Pulmonary artery endothelial cell (primary cell): ENCODE results near the gene LPP. TPM values are rescaled to one million over a fixed set of nuclear protein-coding genes. Genes with fewer than 3 reads are reported as not detected.

Source experiments
- DNase-seq: peaks from one replicate; pipeline ENCODE4 v3.0.0-alpha.2; 2011; ENCODE audit warnings: low read depth, low spot score
- total RNA-seq: library from RNA; depleted of rRNA; stranded (reverse); fragments of >200 nt; gene quantifications from 2 replicates; pipeline ENCODE4 v1.2.3, GENCODE V29; 2014

Gene LPP
- total RNA-seq, 1 donor from 2014 or later = 31.5 TPM

DNA sequence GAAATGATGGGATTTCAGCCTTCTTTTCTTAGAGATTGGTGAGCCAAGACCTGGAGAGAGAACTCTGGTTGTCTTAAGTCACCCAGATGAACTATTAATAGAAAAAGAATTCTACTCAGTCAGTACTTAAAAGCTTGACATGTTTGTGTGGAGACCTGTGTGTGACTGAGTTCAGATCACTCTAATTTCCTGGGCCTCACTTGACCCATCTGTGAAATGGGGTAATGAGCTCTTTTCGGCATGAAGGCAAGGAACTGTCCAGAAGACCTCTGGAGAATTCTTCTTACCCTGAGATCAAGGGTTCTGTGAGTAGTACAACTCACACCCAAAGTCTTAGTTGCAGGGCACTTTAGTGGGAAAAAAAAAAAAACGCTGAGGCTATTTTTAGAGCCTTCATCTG lies 92.9 kb downstream of the LPP start:
- DNase-seq = no peak

DNA sequence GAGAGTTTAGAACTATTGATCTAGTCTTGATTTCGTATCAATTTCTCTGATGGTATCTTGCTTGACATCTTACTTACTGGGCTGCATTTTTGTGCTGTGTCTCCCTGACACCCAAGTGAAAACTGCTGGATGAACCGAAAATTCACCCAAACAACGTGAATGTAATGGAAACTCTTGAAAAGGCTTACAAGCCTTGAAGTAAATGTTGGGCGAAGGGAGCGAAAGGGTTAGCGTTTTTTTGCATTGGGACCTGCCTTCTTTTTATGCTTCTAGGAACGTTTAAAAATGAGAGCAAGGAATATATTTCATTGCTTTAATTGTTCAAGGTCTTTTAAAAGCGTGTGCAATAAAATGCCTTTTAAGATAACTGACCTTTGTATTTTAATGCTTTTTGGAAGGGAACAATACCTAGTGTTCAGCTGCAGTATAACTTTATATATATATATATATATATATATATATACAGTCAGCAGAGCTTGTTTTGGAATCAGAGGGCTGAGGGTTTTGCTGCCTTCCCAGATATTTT lies 94.1 kb downstream of the LPP start:
- DNase-seq = no peak

DNA sequence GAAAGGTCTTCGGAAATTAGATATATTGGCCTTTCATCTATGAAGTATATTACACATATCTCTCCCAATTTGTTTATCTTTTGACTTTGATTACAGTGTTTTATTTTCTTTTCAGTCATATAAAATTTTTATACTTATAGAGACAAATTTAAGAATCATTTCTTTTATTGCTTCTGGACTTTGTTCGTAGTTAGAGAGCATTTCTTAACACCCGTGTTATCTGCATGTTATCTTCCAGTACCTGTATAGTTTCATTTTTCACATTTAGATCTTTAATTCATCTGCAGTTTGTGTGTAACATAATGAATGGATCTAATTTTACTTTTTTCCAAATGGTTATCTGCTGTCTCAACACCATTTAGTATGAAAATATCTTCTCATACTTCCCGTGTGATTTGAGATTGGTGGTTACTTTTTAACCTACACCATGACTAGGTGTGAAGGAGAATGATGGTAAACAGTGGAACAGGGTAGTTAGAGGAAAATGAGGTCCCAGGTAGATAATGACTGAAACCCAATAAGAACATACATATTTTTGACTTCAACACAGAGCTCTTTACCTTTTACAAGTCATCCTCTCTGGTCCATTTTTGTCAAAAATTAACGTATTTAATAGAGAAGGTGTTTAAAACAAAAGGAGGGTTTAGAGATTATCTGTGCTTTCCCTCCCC lies 99.3 kb downstream of the LPP start:
- DNase-seq = no peak

DNA sequence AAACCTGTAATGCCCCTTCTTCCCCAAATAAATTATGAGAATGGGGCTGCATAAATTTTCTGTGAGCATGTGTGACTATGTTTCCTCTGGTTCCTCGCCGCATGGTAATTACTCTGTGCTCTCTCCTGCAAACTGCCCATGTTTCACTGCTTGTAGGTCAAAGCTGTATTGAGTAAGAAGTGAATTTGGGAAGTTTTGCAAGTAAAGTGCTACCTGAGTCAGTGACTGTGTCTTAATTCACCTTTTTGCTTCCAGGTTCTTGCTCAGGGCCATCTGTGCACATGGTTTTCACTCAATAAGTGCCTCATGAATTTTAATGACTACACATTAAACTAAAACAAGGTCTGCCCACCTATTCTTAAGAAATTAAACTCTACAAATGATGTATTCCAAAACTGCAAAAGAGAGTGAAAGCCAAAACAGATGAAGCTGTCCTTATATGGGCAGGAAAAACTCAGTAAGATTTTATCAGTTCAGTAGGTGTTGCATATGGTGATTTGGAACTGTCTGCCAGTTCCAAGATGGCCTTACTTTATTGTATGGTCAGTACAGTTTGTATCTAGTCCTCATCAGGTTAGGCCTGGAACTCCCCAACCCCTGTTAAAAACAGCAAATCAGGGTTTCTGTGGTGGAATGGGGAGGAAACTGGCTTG lies 100.0 kb downstream of the LPP start:
- no peak for DNase-seq

DNA sequence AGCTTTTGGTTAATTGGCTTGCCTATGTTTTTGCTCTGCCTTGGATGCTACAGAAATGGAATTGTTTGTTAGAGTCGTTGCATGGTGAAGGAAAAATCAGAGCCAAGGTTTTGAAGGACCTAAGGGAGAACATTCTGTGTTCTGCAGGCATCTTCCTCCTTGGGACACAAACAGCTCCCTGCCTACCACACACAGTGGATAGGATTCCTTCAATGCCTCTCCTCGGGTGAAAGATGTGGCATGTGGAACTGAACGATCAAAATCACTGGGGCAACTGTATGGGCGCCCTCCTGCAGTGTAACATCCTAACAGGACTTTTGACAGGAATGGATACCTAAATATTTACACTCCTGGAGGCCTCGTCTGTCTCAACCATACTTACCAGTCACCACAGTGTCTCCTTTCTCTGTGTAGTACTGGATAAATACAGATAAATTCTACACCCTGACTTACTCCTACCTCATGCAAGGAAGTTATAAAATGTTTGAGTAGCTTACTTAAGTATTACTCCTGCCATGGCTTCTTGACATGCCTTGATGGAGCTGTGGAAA lies 100.6 kb downstream of the LPP start:
- DNase-seq = no peak

DNA sequence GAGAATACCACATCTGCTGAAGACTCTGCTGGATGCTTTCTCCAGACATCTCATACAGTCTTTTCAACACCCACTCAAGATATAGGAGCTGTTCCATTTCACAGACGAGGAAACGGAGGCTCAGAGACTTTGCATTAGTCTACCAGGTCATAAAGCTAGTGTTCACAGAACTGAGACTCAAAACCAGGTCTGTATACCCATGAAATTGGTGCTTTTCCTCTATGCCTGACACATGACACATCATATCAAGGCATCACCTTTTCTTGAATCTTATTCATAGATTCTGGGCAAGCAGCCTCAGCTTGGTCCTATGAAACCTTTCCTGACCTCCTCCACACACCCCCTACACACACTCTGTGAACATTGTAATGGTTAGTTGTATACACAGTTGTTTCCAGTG lies 101.2 kb downstream of the LPP start:
- no peak for DNase-seq

DNA sequence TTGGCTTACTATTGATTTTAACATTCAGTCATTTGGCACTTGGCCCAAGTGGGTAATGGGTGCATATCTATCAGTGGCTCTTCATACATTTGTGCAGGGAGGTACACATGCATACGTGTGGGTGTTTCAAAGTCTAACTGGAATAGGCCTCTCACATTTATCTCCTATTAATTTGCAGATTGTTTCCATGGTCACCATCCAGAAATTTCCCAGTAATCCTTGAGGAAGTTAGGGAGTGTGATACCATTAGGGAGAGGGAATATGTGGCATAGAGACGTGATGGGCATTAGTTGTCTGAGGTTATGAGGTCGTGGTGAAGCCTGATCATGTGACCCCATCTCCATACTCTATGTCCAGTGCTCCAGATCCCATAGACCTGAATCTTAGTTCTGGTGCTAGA lies 102.8 kb downstream of the LPP start:
- DNase-seq = no peak

DNA sequence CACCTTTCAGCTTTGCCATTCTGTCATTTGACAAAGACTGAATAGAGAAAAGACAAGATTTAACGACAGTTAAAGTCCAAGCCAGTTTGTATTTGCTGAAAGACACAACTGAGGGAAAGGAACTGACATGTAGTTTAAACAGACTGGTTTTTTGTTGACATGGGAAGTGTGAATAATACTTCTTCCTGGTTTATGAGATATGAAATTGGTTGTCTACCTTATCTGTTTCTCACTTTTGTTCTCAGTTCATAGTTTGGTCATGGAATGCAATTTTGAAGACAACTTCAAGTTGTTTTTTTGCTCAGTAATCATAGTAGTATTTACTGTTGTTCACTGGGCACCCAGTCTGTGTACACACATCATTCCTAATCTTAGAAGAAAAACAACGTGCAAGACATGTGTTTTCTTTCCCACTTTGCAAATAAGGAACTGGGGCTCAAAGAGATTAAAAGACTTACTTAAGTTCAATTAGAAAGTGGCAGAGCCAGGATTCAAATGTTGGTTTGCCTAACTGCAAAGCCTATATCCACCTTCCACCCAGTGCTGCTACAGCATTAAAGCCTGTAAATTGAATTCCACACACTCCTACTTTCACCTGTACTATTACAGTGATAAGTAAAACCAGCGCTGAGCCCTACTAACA lies 103.5 kb downstream of the LPP start:
- peak; percentile 51 for DNase-seq

DNA sequence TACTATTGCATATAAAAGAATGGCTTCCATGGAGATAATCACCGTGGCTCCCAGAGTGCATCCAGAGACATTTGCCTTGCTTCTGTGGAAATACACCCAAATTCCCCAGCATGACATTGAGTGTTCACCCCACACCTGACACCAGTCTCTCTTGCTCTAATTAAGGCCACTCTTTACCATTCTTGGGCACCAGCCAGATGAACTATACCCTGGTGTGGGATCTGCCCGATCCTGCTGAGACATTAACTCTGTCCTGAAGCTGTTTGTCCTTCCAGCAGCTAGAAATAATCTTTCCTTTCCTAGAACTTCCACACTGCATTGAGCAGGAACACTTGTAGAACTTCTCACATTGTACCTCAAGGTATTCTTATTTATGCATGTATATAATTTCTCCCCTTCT lies 105.2 kb downstream of the LPP start:
- no peak for DNase-seq

DNA sequence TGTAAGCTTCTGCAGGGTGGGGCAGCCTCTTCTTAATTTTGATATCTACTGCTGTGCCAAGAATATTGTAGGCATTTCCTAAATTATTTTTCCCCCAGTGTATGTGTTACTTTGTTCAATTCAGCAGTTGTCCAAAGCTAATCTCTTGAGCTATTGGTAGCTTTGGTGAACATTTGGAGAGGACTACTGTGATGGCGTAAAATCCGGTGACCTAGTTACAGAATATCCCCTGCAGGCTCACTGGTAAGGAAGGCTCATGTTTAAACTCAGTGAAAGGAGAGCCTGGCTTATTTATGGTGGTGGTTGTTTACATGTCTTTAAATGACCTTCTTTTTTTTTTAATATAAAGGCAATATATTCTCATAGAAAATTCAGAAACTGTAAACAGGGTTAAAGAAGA lies 105.6 kb downstream of the LPP start:
- no peak for DNase-seq

DNA sequence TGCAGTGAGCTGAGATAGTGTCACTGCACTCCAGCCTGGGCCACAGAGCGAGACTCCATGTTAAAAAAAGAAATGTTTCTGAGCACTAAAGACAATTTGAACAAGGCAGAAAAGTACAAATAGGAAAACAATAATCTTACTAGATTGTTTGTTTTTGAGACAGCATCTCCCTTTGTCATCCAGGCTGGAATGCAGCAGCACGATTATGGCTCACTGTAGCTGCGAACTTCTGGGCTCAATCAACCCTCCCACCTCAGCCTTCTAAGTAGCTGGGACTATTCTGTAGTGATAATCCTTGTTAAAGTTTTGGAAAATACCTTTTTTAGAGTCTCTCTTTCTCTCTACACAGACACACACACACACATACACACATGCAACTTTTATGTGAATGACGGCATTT lies 107.1 kb downstream of the LPP start:
- no peak for DNase-seq

DNA sequence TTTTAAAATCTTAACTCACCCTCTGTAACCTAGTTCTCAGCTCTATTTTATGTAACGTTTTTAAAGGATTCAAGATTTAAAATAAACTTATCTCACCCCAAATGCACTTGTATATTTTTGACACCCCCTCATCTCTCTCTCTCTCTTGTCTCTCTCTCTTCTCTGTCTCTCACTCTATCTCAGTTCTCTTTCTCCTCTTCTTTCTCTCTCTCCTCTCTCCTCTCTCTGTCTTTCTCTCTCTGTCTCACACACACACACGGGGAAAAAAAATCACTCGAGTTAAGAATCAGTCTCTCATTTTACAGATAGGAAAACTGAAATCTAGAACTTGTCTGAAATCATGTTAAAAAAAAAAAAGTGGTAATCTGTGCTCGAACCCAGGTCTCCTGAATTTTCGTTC lies 108.5 kb downstream of the LPP start:
- no peak for DNase-seq

DNA sequence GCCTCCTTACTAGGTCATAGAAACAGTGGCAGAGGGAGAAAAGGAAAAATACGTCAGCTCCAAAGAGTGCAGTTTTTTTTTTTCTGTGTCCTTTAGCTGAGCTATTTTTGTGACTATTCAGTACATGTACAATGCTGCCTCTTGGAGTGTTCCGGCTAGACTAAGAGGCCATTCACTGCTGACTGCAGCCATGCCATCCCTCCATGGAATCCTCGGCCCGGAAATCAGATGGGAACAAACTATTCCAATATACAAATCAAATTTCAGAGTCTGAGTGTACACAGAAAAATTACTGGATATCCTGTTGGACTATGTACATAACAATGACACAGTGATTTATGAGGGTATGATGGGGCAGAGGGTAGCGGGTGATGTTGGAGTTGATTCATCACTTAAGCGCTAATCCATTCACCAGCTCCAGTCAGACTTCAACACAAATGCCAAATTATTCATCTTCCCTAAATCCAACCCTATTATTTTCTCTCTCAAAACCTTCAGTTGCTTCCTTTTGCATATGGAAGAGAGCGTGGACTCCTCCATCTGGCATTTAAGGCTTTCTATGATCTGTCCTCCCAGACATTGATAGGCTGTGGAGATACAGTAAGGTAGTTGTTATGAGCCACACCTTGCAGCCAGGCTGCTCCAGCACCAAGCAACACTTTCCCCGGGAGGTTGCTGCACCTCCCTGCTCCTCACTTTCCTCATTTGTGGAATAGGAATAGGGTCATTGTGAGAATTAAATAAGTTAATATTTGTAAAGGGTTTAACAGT lies 109.1 kb downstream of the LPP start:
- DNase-seq = peak; percentile 94

DNA sequence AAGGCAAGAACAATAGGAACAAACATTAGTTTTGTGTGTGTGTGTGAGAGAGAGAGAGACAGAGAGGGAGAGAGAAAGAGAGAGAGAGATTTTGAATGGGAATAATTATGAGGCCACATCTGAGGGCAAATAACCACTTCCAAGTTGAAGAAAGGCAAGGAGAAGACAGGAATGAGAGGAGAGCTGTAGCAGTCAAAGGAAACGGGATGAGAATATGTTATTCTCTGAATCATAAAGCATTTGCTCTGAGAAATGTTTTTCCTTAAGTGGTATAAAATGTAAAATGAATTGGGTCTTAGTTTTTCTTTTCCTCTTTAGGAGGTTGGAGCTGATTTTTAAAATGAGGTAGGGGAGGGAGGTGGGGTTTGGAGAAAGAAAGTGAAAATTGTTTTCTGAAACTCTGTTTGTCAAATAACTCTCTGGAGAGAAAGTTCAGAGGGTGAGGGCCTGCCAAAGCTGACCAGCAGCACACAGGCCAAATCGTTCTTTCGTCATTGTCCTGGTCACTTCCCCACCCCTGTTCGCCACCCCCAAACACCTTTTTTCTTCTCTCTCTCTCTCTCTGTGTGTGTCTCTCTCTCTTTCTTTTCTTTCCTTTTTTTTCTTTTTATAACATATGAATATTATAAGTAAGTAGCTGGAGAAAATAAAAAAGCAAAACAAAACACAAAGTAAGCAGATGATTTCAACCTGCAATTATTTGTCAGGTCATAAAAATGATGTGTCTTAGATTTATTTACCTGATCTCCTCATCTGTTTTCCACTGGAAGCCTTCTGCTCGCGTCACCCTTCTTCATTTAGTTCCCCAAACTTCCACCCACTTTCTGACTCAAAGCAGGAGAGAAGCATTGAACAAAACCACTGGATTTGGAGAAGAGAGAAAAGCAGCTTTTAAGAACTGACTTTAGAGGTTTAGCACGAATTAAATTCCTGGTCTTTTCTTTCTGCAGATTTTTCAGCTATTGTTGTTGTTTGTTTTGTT lies 110.6 kb downstream of the LPP start:
- DNase-seq = no peak

DNA sequence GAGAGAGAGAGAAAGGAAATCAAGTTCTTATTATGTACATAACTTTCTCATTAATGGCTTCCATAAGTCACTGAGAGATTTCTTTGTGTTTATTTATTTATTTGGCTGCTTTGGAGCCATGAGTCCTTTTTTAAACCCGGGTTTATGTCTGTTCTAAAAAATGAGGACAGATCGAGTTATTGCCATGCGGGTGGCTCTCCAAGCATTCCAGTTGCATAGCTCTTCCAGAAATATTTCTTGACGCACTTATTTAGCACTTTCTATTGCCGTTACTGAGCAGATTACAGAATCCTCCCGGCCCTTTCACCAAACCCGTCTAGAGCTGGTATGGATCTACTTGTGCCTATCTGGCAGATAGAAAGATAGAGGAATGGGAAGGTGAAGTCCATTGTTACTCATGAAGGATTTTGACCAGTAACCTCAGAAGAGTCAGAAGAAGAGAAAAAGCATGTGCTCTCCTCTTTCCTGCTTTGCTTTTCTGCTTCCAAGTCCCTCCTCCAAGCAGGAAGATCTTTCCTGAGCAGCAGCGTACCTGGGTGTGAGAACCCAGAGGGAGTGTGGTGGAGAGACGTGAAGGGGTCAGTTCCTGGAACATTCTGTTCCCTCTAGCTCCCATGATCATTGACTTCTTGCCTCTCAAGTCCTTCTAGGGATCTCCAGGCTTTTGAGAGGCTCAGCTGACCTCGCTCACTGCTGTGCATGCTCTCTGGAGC lies 112.8 kb downstream of the LPP start:
- DNase-seq = no peak

DNA sequence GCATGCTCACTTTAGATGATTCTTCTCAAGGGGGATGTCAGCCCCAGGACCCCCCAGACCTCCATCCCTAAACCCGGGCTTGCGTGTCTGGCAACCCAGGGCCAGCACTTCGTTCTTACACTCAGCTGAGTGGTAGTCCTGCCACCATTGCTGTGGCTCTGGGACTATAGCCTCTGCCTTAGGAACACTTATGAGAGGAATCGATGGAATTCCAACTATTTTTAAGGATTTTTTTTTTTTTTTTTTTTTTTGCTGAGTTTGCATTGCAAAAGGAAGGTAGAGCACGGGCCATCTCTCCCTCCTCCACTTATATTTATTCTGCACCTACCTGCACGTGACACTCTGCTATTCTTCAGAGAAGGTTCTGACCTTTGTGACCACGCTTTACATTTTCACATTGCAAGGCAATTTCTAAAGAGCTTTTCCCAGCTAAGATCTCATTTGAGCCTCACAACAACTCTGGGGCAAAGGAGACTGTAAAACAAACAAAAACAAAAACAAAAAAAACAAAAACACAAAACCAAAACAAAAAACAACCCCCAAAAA lies 113.9 kb downstream of the LPP start:
- no peak for DNase-seq

DNA sequence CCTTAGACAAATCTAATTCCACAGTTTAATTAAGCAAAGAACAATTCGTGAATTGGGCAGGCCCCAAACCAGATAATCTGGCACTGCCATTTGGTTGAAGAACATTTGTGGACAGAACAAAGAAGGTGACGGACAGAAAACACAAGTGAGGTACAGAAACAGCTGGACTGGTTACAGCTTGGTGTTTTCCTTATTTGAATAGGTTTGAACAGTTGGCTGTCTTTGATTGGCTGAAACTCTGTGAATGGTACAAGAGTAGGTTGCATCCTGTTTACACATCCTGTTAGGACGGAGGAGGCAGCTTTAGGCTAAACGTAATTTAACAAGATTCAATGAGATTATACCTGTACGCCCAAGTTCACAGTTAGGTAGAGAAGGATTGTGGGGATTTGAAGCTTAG lies 114.4 kb downstream of the LPP start:
- DNase-seq = no peak

DNA sequence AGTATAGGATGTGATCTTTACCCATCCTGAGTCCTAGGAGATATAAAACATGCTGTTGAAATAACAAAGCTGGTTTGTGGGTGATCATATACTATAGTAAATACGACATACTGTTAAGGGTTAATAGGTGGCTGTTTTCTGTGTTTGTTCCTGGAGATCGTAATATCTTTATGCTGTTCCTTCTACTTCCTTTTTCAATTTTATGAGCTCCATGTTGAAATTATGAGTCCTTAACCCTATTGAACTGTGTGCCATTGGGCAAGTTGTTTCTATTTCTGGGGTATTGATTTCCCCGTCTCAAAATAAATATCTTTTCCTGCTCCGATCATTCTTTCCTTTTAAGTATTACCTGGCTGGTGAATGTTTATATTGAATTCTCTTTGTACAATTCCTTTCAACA lies 115.1 kb downstream of the LPP start:
- no peak for DNase-seq

DNA sequence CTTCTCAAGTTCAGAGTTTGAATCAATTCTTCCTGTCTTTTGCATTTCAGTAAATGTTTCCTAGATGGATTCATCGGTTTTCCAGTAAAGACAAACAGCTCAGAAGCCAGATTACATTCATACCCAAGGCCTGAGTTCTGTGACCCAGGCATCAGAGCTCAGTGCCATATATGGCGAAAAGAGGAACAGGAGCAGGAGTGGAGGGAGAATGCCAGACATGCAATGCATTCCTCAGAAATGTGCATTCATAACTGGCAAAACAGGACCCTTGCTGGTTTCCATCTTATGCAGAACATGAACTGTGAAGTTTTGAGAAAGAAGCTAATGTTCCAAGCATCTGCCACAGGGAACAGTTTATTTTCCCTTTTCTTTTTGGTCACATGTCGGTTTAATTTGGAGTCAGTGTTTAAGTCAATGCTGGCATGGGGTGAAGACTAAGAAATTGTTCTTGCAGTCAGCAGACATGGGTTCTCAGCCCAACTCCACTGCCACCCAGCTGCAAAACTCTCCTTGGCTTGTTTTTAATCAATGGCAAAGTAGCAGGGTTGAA lies 116.5 kb downstream of the LPP start:
- DNase-seq = peak; percentile 85
